GM19035 (cell line): ENCODE data around the gene SIX1.

Source experiments
- ATAC-seq: cut with Tn5 transposase; IDR thresholded peaks from one replicate; pipeline ENCODE4 v1.9.1; 2021; ENCODE audit not compliant: unreplicated experiment

SIX1 gene

DNA sequence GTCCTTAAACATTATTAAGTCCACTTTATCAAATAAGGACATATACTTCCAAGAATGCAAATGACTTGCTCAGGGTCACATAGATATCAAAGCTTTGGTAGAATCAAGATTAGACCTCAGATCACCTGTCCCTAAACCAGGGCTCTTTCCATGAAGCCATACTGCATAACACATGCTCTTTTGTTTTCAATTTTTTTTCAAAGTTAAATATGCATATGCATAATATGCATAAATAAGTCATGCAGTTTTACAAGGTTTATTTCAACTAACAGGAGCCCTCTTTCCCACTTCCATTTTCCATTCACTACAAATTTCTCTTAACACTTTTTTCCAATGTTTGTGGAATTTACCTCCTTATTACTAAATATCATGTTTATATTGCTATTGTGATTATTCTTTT, 53.1 kb downstream of the SIX1 start:
- no peak for ATAC-seq

DNA sequence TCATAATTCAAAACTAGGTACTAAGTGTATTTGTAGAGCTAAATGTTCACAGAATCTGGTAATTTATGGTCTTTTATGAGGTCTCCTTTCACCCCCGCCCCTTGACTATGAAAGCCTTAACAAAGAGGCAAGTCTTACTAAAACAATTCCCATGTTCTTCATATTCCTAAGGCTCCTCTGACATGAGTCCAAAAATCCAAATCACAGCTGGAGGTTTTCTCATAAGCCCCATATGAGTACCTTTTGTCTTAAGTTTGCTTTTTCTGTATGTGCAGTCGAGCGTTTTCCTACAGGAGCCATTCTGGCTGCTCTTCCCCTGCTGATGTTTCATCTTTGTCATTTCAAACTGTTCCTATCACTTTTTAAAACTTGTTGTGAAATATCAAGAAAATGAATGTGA, 55.2 kb downstream of the SIX1 start:
- ATAC-seq = no peak
